Measurements from ENCODE around the gene RAB6B. TPM values are rescaled to one million over a fixed set of nuclear protein-coding genes. Genes with fewer than 3 reads are reported as not detected.

RAB6B gene
- total RNA-seq, 1 donor from 2014 or later = 25.7 TPM

DNA sequence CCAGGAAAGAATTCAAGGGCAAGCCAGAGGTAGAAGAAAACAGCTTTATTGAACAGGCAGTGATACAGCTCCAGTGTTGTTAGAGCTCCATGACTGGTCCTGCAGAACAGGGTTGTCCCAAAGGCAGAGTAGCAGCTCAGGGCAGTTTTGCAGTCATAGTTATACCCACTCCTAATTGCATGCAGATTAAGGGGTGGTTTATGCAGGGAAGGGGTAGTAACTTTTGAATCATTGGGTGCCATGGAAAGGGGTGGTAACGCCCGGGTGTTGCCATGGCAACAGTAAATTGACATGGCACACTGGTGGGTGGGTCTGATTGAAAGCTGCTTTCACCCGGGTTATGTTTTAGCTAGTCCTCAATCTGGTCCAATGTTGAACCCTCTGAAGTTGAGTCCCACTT lies 9.7 kb upstream of the RAB6B start:
- Mint-ChIP-seq H3K4me1 (ENCODE audit: low read depth) (no peaks in the 10 kb centered on the region), H3K36me3 (ENCODE audit: low read depth) (peaks cover 3% of the 10 kb centered on the region), H3K27ac (ENCODE audit: unreplicated experiment) (no peak overlapping the region), H3K27me3 (ENCODE audit: low read depth) (peaks cover 4% of the 10 kb centered on the region), H3K9me3 (ENCODE audit: low read depth) (peaks cover 9% of the 10 kb centered on the region), H3K4me3 (ENCODE audit: unreplicated experiment) (no peak overlapping the region)
- TF ChIP-seq, protein P1, sequence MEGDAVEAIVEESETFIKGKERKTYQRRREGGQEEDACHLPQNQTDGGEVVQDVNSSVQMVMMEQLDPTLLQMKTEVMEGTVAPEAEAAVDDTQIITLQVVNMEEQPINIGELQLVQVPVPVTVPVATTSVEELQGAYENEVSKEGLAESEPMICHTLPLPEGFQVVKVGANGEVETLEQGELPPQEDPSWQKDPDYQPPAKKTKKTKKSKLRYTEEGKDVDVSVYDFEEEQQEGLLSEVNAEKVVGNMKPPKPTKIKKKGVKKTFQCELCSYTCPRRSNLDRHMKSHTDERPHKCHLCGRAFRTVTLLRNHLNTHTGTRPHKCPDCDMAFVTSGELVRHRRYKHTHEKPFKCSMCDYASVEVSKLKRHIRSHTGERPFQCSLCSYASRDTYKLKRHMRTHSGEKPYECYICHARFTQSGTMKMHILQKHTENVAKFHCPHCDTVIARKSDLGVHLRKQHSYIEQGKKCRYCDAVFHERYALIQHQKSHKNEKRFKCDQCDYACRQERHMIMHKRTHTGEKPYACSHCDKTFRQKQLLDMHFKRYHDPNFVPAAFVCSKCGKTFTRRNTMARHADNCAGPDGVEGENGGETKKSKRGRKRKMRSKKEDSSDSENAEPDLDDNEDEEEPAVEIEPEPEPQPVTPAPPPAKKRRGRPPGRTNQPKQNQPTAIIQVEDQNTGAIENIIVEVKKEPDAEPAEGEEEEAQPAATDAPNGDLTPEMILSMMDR (IDR thresholded peaks at IDR 0.05) = no peak
- no peak for DNase-seq (ENCODE audit: low spot score)

DNA sequence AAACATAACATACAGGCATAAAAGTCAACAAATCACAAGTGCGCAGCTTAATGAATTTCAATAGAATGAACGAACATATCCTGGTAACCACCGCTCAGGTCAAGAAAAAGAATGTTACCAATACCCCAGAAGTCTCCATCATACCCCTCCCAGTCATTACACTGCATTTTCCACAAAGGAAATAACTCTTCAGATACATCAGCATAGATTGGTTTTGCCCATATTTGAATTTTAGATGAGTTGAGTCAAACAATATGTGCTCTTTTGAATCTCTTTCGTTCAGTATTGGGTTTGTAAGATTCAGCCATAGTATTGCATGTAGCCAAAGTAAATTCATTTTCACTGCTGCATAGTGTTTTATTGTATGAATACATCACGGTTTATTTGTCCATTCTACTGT lies 6.2 kb upstream of the RAB6B start:
- no peaks in the 10 kb centered on the region for H3K4me1 Mint-ChIP-seq (ENCODE audit: low read depth)
- H3K4me3 Mint-ChIP-seq (ENCODE audit: unreplicated experiment) = no peak overlapping the region
- H3K27ac Mint-ChIP-seq (ENCODE audit: unreplicated experiment) = no peak overlapping the region
- TF ChIP-seq, protein P1 (IDR thresholded peaks at IDR 0.05) = no peak
- no peak for DNase-seq (ENCODE audit: low spot score)
- peaks cover 9% of the 10 kb centered on the region for H3K9me3 Mint-ChIP-seq (ENCODE audit: low read depth)
- peaks cover 8% of the 10 kb centered on the region for H3K27me3 Mint-ChIP-seq (ENCODE audit: low read depth)
- peaks cover 3% of the 10 kb centered on the region for H3K36me3 Mint-ChIP-seq (ENCODE audit: low read depth)

DNA sequence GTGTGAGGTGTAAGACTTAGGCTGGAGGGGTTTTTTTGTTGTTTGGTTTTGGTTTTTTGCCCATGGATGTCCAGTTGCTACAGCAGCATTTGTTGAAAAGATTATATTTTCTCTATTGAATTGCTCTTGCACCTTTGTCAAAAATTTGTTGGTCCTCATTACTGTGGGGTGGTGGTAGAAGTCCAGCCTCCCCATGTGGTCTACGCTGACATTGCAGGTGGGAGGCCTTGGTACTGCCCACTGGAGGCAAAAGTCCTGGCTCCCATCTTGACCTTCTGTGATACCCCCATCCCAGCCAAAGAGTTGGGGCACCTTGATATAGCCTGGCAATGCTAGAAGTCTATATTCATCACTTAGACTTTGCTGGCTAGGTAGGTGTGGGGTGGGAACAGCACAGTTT lies 5.4 kb upstream of the RAB6B start:
- DNase-seq (ENCODE audit: low spot score) = no peak
- H3K27me3 Mint-ChIP-seq (ENCODE audit: low read depth) = peaks cover 10% of the 10 kb centered on the region
- TF ChIP-seq, protein P1 (IDR thresholded peaks at IDR 0.05) = peak; percentile 18
- peaks cover 4% of the 10 kb centered on the region for H3K4me1 Mint-ChIP-seq (ENCODE audit: low read depth)
- H3K9me3 Mint-ChIP-seq (ENCODE audit: low read depth) = peaks cover 9% of the 10 kb centered on the region
- no peak overlapping the region for H3K4me3 Mint-ChIP-seq (ENCODE audit: unreplicated experiment)
- no peak overlapping the region for H3K27ac Mint-ChIP-seq (ENCODE audit: unreplicated experiment)
- peaks cover 3% of the 10 kb centered on the region for H3K36me3 Mint-ChIP-seq (ENCODE audit: low read depth)

DNA sequence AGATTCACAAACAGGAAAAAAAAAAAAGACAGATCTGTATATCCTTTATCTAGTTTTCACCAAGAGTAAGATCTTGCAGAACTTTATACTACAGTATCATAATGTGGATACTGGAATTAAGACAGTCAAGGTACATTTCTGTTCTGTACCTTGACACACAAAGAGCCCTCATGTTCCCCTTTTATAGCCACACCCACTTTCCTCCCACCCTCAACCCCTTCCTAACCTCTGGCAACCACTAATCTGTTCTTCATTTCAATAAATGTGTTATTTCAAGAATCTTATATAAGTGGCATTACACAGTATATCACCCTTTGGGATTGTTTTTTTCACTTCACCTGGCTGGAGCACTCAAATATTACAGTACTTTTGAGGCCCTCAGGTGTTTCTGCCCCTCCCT lies 3.6 kb upstream of the RAB6B start:
- peaks cover 8% of the 10 kb centered on the region for H3K27me3 Mint-ChIP-seq (ENCODE audit: low read depth)
- H3K27ac Mint-ChIP-seq (ENCODE audit: unreplicated experiment) = no peak overlapping the region
- peaks cover 9% of the 10 kb centered on the region for H3K9me3 Mint-ChIP-seq (ENCODE audit: low read depth)
- H3K4me3 Mint-ChIP-seq (ENCODE audit: unreplicated experiment) = no peak overlapping the region
- TF ChIP-seq, protein P1 (IDR thresholded peaks at IDR 0.05) = no peak
- DNase-seq (ENCODE audit: low spot score) = no peak
- H3K36me3 Mint-ChIP-seq (ENCODE audit: low read depth) = peaks cover 3% of the 10 kb centered on the region
- H3K4me1 Mint-ChIP-seq (ENCODE audit: low read depth) = peaks cover 6% of the 10 kb centered on the region

DNA sequence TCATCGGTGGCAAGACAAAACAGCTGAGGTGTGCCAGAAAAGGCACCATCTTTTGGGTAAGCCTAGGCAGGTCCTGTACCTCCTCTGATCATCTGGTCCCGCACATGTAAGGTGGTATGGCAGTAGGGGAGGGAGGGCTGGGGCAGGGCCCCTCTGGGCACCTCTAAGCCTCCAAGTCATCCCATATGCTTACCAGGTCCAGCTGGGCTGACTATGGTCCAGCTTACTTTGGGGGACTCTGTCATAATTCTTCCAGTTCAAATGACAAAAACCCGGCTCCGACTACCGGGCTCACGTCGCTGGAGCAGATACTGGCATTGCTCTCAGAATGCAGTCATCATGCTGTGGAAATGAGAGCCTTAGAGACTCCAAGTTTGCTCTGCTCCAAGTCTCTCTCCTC lies 1.9 kb upstream of the RAB6B start:
- Mint-ChIP-seq H3K9me3 (ENCODE audit: low read depth) (peaks cover 2% of the 10 kb centered on the region), H3K36me3 (ENCODE audit: low read depth) (peaks cover 1% of the 10 kb centered on the region), H3K4me3 (ENCODE audit: unreplicated experiment) (peak overlapping the region; percentile 29), H3K27ac (ENCODE audit: unreplicated experiment) (no peak overlapping the region), H3K27me3 (ENCODE audit: low read depth) (peaks cover 8% of the 10 kb centered on the region), H3K4me1 (ENCODE audit: low read depth) (peaks cover 9% of the 10 kb centered on the region)
- DNase-seq (ENCODE audit: low spot score) = no peak
- TF ChIP-seq, protein P1 (IDR thresholded peaks at IDR 0.05) = no peak
